ENCODE data around the gene SMIM44. TPM values are rescaled to one million over a fixed set of nuclear protein-coding genes. Genes with fewer than 3 reads are reported as not detected.

The SMIM44 gene
- polyA plus RNA-seq, 1 donor (not counting 4 experiments of a cell fraction or from before 2014, with no cell fraction given), result not detected

DNA sequence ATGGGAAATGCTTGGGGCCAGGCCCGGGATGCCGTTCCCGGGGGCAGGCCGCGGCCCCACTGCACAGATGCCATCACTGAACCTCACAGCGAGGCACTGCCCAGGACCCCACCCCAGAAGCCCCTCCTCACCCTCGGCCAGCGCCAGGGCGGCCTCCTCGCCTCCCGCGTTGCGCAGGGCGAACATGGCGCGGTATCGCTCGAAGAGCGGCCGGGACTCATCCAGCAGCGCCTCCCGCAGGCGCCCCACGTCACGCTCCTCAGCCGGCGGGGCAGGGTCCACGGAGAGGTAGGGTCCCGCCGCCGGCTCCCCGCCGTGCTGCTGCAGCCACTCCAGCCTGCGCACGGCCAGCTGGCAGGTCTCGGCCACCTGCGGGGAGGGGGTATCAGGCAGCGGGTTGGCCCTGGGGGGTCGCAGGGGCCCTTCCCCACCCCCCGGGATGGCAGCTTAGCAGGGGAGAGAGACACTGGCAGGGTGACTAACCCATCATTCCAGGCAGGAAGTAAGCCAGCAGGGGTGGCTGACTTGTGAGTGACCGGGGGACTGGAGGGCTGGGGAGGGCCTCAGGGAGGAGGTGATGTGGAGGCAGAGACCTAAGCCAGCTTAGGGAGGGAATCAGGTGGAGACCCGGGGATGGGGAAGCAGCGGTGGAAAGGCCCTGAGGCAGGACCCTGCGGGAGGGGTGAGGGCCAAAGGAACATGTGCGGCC lies 9.0 kb upstream of the SMIM44 start:
- Histone ChIP-seq H3K27me3 (ENCODE audit: control insufficient read depth, extremely low read depth, insufficient read depth, low read length) (no peaks in the 10 kb centered on the region), H3K9me3 (ENCODE audit: control insufficient read depth, low read depth, low read length) (no peaks in the 10 kb centered on the region), H3K36me3 (ENCODE audit: control insufficient read depth in 2 of 2, extremely low read depth in 1 of 2, insufficient read depth in 2 of 2, low read length in 2 of 2) (peaks cover 13 to 23% of the 10 kb centered on the region in 2 experiments), H3K9me1 (ENCODE audit: control insufficient read depth, extremely low read depth, insufficient read depth, low read length) (peaks cover 2% of the 10 kb centered on the region), H3K4me2 (ENCODE audit: control insufficient read depth, extremely low read depth, insufficient read depth, low read depth, low read length) (no peak overlapping the region), H4K20me1 (ENCODE audit: control insufficient read depth, extremely low read depth, insufficient read depth, low read length) (peaks cover 2% of the 10 kb centered on the region), H3K4me1 (ENCODE audit: control insufficient read depth, extremely low read depth, insufficient read depth, low read length) (no peaks in the 10 kb centered on the region), H2AFZ (ENCODE audit: control insufficient read depth, low read length) (no peak overlapping the region), H3K79me2 (ENCODE audit: control insufficient read depth, insufficient read depth, low read length) (peaks cover 5% of the 10 kb centered on the region), H3K27ac (ENCODE audit: control insufficient read depth, insufficient read depth, low read length) (no peak overlapping the region), H3K9ac (ENCODE audit: control insufficient read depth, extremely low read depth, insufficient read depth, low read length) (no peak overlapping the region), H3K4me3 (ENCODE audit: control insufficient read depth in 2 of 3, extremely low read depth in 1 of 3, insufficient read depth in 2 of 3, low read depth in 1 of 3, low read length in 3 of 3) (no peak overlapping the region)
- TF ChIP-seq, protein P1, sequence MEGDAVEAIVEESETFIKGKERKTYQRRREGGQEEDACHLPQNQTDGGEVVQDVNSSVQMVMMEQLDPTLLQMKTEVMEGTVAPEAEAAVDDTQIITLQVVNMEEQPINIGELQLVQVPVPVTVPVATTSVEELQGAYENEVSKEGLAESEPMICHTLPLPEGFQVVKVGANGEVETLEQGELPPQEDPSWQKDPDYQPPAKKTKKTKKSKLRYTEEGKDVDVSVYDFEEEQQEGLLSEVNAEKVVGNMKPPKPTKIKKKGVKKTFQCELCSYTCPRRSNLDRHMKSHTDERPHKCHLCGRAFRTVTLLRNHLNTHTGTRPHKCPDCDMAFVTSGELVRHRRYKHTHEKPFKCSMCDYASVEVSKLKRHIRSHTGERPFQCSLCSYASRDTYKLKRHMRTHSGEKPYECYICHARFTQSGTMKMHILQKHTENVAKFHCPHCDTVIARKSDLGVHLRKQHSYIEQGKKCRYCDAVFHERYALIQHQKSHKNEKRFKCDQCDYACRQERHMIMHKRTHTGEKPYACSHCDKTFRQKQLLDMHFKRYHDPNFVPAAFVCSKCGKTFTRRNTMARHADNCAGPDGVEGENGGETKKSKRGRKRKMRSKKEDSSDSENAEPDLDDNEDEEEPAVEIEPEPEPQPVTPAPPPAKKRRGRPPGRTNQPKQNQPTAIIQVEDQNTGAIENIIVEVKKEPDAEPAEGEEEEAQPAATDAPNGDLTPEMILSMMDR (optimal IDR thresholded peaks at IDR 0.05 in 1 of 3, IDR thresholded peaks at IDR 0.05 in 1 of 3, conservative IDR thresholded peaks at IDR 0.05 in 1 of 3; ENCODE audit: extremely low read depth in 1 of 3, insufficient read depth in 2 of 3, low read length in 3 of 3), result no peak
- TF ChIP-seq EZH2 (IDR thresholded peaks at IDR 0.05; ENCODE audit: low read length), result no peak
- FAIRE-seq, result no peak
- dilution Hi-C loops (cut with MboI; ENCODE audit: extremely low pct_ligation_motif_present, low sequenced_read_pairs), result no loop called here
- no peak for DNase-seq (ENCODE audit: low read depth, low spot score)

DNA sequence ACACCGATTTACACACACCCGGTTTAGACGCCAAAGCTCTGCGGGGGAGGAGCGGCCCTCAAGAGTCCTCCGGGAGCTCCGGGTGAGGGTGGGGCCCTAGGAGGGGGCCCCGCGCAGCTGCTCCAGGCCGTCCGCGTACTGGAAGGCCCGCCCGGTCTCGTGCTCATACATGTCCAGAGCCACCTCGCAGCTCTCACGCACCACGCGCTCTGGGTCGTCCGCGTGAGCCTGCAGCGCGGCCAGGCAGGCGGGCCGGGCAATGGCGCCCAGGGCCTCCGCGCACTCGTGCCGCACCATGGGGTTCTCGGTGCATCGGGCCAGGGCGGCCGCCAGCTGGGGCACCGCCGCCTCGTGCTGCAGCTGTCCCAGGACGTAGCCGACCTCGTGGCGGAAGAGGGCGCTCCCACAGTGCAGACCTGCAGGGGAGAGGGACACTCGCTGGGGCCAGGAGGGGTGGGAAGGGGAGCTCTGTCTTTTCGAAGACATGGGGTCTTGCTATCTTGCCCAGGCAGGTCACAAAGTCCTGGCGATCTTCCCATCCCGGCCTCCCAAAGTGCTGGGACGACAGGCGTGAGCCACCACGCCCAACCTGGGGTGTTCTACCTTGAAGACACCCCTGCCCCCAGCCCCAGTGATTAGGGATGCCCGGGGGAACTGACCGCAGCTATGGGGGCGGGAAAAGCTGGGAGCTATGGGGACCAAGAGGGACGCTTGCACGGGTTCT lies 8.3 kb upstream of the SMIM44 start:
- Histone ChIP-seq H3K9me3 (ENCODE audit: control insufficient read depth, low read depth, low read length) (no peaks in the 10 kb centered on the region), H4K20me1 (ENCODE audit: control insufficient read depth, extremely low read depth, insufficient read depth, low read length) (peaks cover 2% of the 10 kb centered on the region), H3K27me3 (ENCODE audit: control insufficient read depth, extremely low read depth, insufficient read depth, low read length) (no peaks in the 10 kb centered on the region), H2AFZ (ENCODE audit: control insufficient read depth, low read length) (no peak overlapping the region), H3K36me3 (ENCODE audit: control insufficient read depth in 2 of 2, extremely low read depth in 1 of 2, insufficient read depth in 2 of 2, low read length in 2 of 2) (peaks cover 13 to 22% of the 10 kb centered on the region in 2 experiments), H3K4me1 (ENCODE audit: control insufficient read depth, extremely low read depth, insufficient read depth, low read length) (no peaks in the 10 kb centered on the region), H3K4me2 (ENCODE audit: control insufficient read depth, extremely low read depth, insufficient read depth, low read depth, low read length) (no peak overlapping the region), H3K9me1 (ENCODE audit: control insufficient read depth, extremely low read depth, insufficient read depth, low read length) (peaks cover 2% of the 10 kb centered on the region), H3K79me2 (ENCODE audit: control insufficient read depth, insufficient read depth, low read length) (no peaks in the 10 kb centered on the region), H3K27ac (ENCODE audit: control insufficient read depth, insufficient read depth, low read length) (no peak overlapping the region), H3K9ac (ENCODE audit: control insufficient read depth, extremely low read depth, insufficient read depth, low read length) (no peak overlapping the region), H3K4me3 (ENCODE audit: control insufficient read depth in 2 of 3, extremely low read depth in 1 of 3, insufficient read depth in 2 of 3, low read depth in 1 of 3, low read length in 3 of 3) (no peak overlapping the region)
- DNase-seq (ENCODE audit: low read depth, low spot score) (no peak), FAIRE-seq (no peak)
- no peak for TF ChIP-seq EZH2 (IDR thresholded peaks at IDR 0.05; ENCODE audit: low read length)
- TF ChIP-seq, protein P1 (optimal IDR thresholded peaks at IDR 0.05 in 1 of 3, IDR thresholded peaks at IDR 0.05 in 1 of 3, conservative IDR thresholded peaks at IDR 0.05 in 1 of 3; ENCODE audit: extremely low read depth in 1 of 3, insufficient read depth in 2 of 3, low read length in 3 of 3), result no peak
- dilution Hi-C loops (cut with MboI; ENCODE audit: extremely low pct_ligation_motif_present, low sequenced_read_pairs), result no loop called here
